HEK293 (cell line): ENCODE results near the gene ELAVL4.

Source experiments
- CTCF ChIA-PET: fragments of 350-600 bp; formaldehyde crosslinking; extraction: SDS; loops from one replicate; lab custom pipeline; 2021; ENCODE audit warnings: antibody characterized with exemption; lab: Yijun Ruan, JAX
- POLR2A ChIA-PET: fragments of 300-600 bp; formaldehyde crosslinking; extraction: SDS; loops from one replicate; lab custom pipeline; 2020; ENCODE audit warnings: antibody characterized with exemption, inconsistent platforms; lab: Yijun Ruan, JAX
- H3K27ac ChIP-seq: fragments of 200-500 bp; sonication (Bioruptor generic); 2 replicates; pipeline ENCODE4 v1.5.1; 2014; ENCODE audit warnings: low read depth, low read length, control low read depth, inconsistent platforms; ENCODE audit errors: extremely low read depth
- H3K36me3 ChIP-seq, 2 experiments: fragments of 200-500 bp in 1 of 2; sonication (Bioruptor generic) in 1 of 2; 1 replicate in 1 of 2; 2 replicates in 1 of 2; pipeline ENCODE4 v1.5.1; 2014 to 2017; ENCODE audit warnings: inconsistent platforms in 2 of 2, low read length in 2 of 2; ENCODE audit not compliant: control insufficient read depth in 2 of 2, insufficient read depth in 1 of 2
- H3K4me1 ChIP-seq: fragments of 200-500 bp; sonication (Bioruptor generic); 2 replicates; pipeline ENCODE4 v1.5.1; 2014; ENCODE audit warnings: mild to moderate bottlenecking, low read length, inconsistent platforms; ENCODE audit not compliant: control insufficient read depth, insufficient read depth
- H3K4me3 ChIP-seq: 2 replicates; pipeline ENCODE4 v1.5.1; 2011; ENCODE audit warnings: low read depth, mild to moderate bottlenecking, control low read depth, low read length, moderate library complexity
- H3K9me3 ChIP-seq: fragments of 200-500 bp; sonication (Bioruptor generic); 2 replicates; pipeline ENCODE4 v1.5.1; 2014; ENCODE audit warnings: low read depth, low read length, inconsistent platforms; ENCODE audit not compliant: control insufficient read depth, insufficient read depth
- BCL11A ChIP-seq: fragments of 450-650 bp; formaldehyde crosslinking; IDR thresholded peaks from 2 replicates; pipeline ENCODE4 v1.5.1; 2016; ENCODE audit warnings: low read depth, missing biosample characterization, missing genetic modification characterization
- GLIS2 ChIP-seq: fragments of 450-650 bp; formaldehyde crosslinking; IDR thresholded peaks from 2 replicates; pipeline ENCODE4 v1.5.1; 2016; ENCODE audit warnings: missing biosample characterization, missing genetic modification characterization
- MZF1 ChIP-seq: fragments of 450-650 bp; formaldehyde crosslinking; IDR thresholded peaks from 2 replicates; pipeline ENCODE4 v1.5.1; 2017; ENCODE audit warnings: missing biosample characterization, missing genetic modification characterization, borderline replicate concordance
- OSR2 ChIP-seq: fragments of 450-650 bp; formaldehyde crosslinking; IDR thresholded peaks from 2 replicates; pipeline ENCODE4 v1.5.1; 2016; ENCODE audit warnings: missing biosample characterization, missing genetic modification characterization
- PBX3 ChIP-seq: sonication (generic); formaldehyde crosslinking; IDR thresholded peaks from 2 replicates; pipeline ENCODE4 v1.8.1; 2022; ENCODE audit warnings: mild to moderate bottlenecking, moderate library complexity, missing genetic modification reagents
- PRDM4 ChIP-seq: fragments of 450-650 bp; formaldehyde crosslinking; IDR thresholded peaks from 2 replicates; pipeline ENCODE4 v1.5.1; 2017; ENCODE audit warnings: missing biosample characterization, missing genetic modification characterization
- REPIN1 ChIP-seq: fragments of 450-650 bp; formaldehyde crosslinking; IDR thresholded peaks from 2 replicates; pipeline ENCODE4 v1.5.1; 2017; ENCODE audit warnings: missing biosample characterization, missing genetic modification characterization, low read depth
- SETDB1 ChIP-seq: IDR thresholded peaks from one replicate; pipeline ENCODE4 v1.6.1; 2017; ENCODE audit warnings: mild to moderate bottlenecking, low read length, moderate library complexity, mixed read lengths; ENCODE audit not compliant: insufficient read length
- TCF7L2 ChIP-seq: IDR thresholded peaks from 2 replicates; pipeline ENCODE4 v1.6.1; 2011; ENCODE audit warnings: low read depth, mild to moderate bottlenecking, inconsistent platforms, low read length, moderate library complexity, borderline replicate concordance
- ZFP3 ChIP-seq: fragments of 450-650 bp; formaldehyde crosslinking; IDR thresholded peaks from 2 replicates; pipeline ENCODE4 v1.5.1; 2016; ENCODE audit warnings: low read depth, missing biosample characterization, missing genetic modification characterization
- ZNF157 ChIP-seq: fragments of 450-650 bp; formaldehyde crosslinking; IDR thresholded peaks from 2 replicates; pipeline ENCODE4 v1.5.1; 2016; ENCODE audit warnings: missing biosample characterization, missing genetic modification characterization
- ZNF211 ChIP-seq: fragments of 450-650 bp; formaldehyde crosslinking; IDR thresholded peaks from 2 replicates; pipeline ENCODE4 v1.5.1; 2016; ENCODE audit warnings: low read depth, missing biosample characterization, missing genetic modification characterization
- ZNF248 ChIP-seq: fragments of 450-650 bp; formaldehyde crosslinking; IDR thresholded peaks from 2 replicates; pipeline ENCODE4 v1.5.1; 2017; ENCODE audit warnings: missing biosample characterization, missing genetic modification characterization
- ZNF274 ChIP-seq, 2 experiments: fragments of 200-500 bp in 1 of 2; fragments of 450-650 bp in 1 of 2; sonication (Bioruptor generic) in 1 of 2; formaldehyde crosslinking in 1 of 2; IDR thresholded peaks; 2 replicates each; pipeline versions ENCODE4 v1.5.1 to v1.6.1; 2014 to 2016; ENCODE audit warnings: borderline replicate concordance in 1 of 2, inconsistent platforms in 1 of 2, low read length in 1 of 2, missing biosample characterization in 1 of 2, missing genetic modification characterization in 1 of 2
- ZNF426 ChIP-seq: fragments of 450-650 bp; formaldehyde crosslinking; IDR thresholded peaks from 2 replicates; pipeline ENCODE4 v1.5.1; 2017; ENCODE audit warnings: missing biosample characterization, missing genetic modification characterization, mild to moderate bottlenecking, inconsistent platforms, moderate library complexity
- ZNF473 ChIP-seq: fragments of 450-650 bp; formaldehyde crosslinking; IDR thresholded peaks from 2 replicates; pipeline ENCODE4 v1.5.1; 2017; ENCODE audit warnings: missing biosample characterization, missing genetic modification characterization
- ZNF518A ChIP-seq: fragments of 450-650 bp; formaldehyde crosslinking; conservative IDR thresholded peaks from 2 replicates; pipeline ENCODE4 v1.5.1; 2016; ENCODE audit warnings: low read depth, missing biosample characterization, missing genetic modification characterization
- ZNF555 ChIP-seq: fragments of 450-650 bp; formaldehyde crosslinking; conservative IDR thresholded peaks from 2 replicates; pipeline ENCODE4 v1.5.1; 2017; ENCODE audit warnings: missing biosample characterization, mild to moderate bottlenecking, missing genetic modification characterization, inconsistent platforms
- ZNF791 ChIP-seq: fragments of 450-650 bp; formaldehyde crosslinking; IDR thresholded peaks from 2 replicates; pipeline ENCODE4 v1.5.1; 2016; ENCODE audit warnings: missing biosample characterization, missing genetic modification characterization
- ZSCAN23 ChIP-seq: fragments of 450-650 bp; formaldehyde crosslinking; IDR thresholded peaks from 2 replicates; pipeline ENCODE4 v1.5.1; 2016; ENCODE audit warnings: missing biosample characterization, missing genetic modification characterization
- TF ChIP-seq, protein P1 (sequence below): fragments of 450-650 bp; formaldehyde crosslinking; IDR thresholded peaks from 2 replicates; pipeline ENCODE4; 2016; ENCODE audit warnings: missing biosample characterization, missing genetic modification characterization
- TF ChIP-seq, protein P2 (sequence below): fragments of 450-650 bp; formaldehyde crosslinking; IDR thresholded peaks from 2 replicates; pipeline ENCODE4 v1.5.1; 2016; ENCODE audit warnings: missing biosample characterization, missing genetic modification characterization

ELAVL4 gene

GRCh38 chr1:50197216-50197615 is 88.5 kb downstream of the ELAVL4 start:
- CTCF ChIA-PET, result no interaction called here
- Histone ChIP-seq H3K4me1 (no peaks in the 10 kb centered on the region; the same call in 1 of the 2 replicates), H3K36me3 (no peaks in the 10 kb centered on the region), H3K4me3 (no peak overlapping the region), H3K27ac (no peak overlapping the region), H3K9me3 (no peaks in the 10 kb centered on the region)
- POLR2A ChIA-PET, result no interaction called here
- TF ChIP-seq ZNF211 (no peak), SETDB1 (no peak), ZNF157 (tag by site-specific recombination) (no peak), ZNF791 (no peak), ZNF473 (tag by site-specific recombination) (no peak), PBX3 (no peak), GLIS2 (no peak), ZNF274 (IDR thresholded peaks at IDR 0.05; ENCODE audit: low read length) (no peak), ZNF274 (tag by site-specific recombination; IDR thresholded peaks at IDR 0.05; ENCODE audit: borderline replicate concordance) (no peak), ZNF555 (tag by site-specific recombination) (no peak), REPIN1 (tag by site-specific recombination) (no peak), OSR2 (tag by site-specific recombination) (no peak), ZNF248 (tag by site-specific recombination) (no peak)
- TF ChIP-seq, protein P1, sequence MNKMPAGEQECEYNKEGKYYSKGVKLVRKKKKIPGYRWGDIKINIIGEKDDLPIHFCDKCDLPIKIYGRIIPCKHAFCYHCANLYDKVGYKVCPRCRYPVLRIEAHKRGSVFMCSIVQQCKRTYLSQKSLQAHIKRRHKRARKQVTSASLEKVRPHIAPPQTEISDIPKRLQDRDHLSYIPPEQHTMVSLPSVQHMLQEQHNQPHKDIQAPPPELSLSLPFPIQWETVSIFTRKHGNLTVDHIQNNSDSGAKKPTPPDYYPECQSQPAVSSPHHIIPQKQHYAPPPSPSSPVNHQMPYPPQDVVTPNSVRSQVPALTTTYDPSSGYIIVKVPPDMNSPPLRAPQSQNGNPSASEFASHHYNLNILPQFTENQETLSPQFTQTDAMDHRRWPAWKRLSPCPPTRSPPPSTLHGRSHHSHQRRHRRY (tag by site-specific recombination), result no peak
- TF ChIP-seq, protein P2, sequence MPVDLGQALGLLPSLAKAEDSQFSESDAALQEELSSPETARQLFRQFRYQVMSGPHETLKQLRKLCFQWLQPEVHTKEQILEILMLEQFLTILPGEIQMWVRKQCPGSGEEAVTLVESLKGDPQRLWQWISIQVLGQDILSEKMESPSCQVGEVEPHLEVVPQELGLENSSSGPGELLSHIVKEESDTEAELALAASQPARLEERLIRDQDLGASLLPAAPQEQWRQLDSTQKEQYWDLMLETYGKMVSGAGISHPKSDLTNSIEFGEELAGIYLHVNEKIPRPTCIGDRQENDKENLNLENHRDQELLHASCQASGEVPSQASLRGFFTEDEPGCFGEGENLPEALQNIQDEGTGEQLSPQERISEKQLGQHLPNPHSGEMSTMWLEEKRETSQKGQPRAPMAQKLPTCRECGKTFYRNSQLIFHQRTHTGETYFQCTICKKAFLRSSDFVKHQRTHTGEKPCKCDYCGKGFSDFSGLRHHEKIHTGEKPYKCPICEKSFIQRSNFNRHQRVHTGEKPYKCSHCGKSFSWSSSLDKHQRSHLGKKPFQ, result no peak

GRCh38 chr1:50208315-50208714 is 99.6 kb downstream of the ELAVL4 start:
- H3K36me3 ChIP-seq, result no peaks in the 10 kb centered on the region
- ChIA-PET POLR2A (no interaction called here), CTCF (interaction anchor here (0.6 kb wide), 1 partner anchor 825 kb away, joined by 3 read pairs; no protein-coding TSS in a partner anchor)
- no peak overlapping the region for H3K27ac ChIP-seq
- no peaks in the 10 kb centered on the region for H3K4me1 ChIP-seq
- no peak overlapping the region for H3K4me3 ChIP-seq
- H3K9me3 ChIP-seq, result no peaks in the 10 kb centered on the region
- TF ChIP-seq ZNF518A (tag by site-specific recombination) (no peak), TCF7L2 (no peak), ZSCAN23 (tag by site-specific recombination) (no peak), PRDM4 (tag by site-specific recombination) (no peak), ZFP3 (tag by site-specific recombination) (no peak), ZNF426 (tag by site-specific recombination) (no peak), MZF1 (tag by site-specific recombination) (no peak), BCL11A (tag by site-specific recombination) (no peak)
- TF ChIP-seq, protein P2, result no peak
